Forelimb muscle (tissue), 1 donor: ENCODE data around the gene ZNF451. TPM values are rescaled to one million over a fixed set of nuclear protein-coding genes. Genes with fewer than 3 reads are reported as not detected.

Experiments used
- DNase-seq: peaks from one replicate; pipeline ENCODE4 v3.0.0-alpha.2; 2013; ENCODE audit warnings: low read depth
- polyA plus RNA-seq: library from polyadenylated mRNA; unstranded; fragments of 120-200 nt; gene quantifications from one replicate; pipeline ENCODE4 v1.2.1, GENCODE V29; 2013; ENCODE audit not compliant: insufficient read length

ZNF451 gene
- polyA plus RNA-seq, 1 donor, result 23.8 TPM

GRCh38 chr6:57207872-57208271, 117.9 kb downstream of the ZNF451 start:
- DNase-seq, result no peak

- DNase-seq, result no peak
Measured at GRCh38 chr6:57209030-57209429, 119.0 kb downstream of the ZNF451 start.

- DNase-seq, result no peak
Measured at GRCh38 chr6:57210060-57210459, 120.1 kb downstream of the ZNF451 start.

DNA sequence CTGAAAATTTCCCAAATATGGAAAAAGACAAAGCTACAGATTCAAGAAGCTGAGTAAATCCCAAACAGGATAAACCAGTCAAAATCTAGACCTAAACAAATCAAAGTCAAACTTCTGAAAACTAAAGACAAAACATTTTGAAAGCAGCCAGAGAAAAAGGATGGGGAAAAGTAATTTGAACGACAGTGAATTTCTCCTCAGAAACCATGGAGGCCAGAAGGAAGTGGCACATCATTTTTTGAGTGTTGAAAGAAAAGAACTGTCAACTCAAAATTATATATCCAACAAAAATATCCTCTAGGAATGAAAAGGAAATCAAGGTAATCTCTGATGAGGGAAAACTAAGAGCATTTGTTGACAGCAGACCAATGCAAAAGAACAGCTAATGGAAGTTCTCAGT, 125.3 kb downstream of the ZNF451 start:
- no peak for DNase-seq

DNA sequence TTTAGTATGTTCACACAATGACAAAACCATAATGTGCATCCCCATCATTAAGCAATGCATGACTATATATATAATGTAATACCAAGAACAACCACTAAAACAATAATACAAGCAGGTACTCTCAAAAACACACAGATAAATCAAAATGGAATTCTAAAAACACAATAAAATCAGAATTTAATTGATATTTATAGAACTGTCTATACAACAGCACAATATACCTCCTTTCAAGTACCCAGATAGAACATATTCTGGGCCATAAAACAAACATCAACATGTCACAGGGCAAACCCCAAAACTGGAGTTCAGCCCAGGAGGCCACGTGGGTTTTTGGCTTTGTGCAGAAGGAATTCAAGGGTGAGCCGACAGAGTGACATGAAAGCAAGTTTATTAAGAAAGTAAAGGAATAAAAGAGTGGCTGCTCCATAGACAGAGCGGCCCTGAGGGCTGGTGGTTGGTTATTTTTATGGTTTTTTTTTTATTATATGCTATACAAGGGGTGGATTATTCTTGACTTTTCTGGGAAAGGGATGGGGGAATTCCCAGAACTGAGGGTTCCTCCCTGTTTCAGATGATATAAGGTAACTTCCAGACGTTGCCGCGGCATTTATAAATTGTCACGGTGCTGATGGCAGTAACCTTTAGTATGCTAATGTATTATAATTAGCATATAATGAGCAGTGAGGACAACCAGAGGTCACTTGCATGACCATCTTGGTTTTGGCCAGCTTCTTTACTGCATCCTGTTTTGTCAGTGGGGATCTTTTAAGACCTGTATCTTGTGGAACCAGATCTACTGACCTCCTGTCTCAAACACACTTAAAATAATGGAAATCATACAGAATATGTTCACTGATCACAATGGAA, 126.5 kb downstream of the ZNF451 start:
- DNase-seq, result no peak

DNA sequence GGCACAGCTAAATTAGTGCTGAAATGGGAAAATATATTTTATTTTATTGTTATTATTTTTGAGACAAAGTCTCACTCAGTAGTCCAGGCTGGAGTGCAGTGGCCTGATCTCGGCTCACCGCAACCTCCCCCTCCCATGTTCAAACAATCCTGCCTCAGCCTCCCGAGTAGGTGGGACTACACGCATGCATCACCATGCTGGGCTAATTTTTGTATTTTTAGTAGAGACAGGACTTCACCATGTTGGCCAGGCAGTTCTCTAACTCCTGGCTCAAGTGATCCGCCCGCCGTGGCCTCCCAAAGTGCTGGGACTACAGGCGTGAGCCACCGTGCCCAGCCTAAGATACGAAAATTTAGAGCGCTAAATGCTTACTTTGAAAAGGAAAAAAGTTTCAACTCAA, 127.3 kb downstream of the ZNF451 start:
- DNase-seq, result no peak

Other genes starting within 250 kb of the ZNF451 start
- 0.77 TPM for gene BEND6, start 135.1 kb upstream of the ZNF451 start, polyA plus RNA-seq
- gene KIAA1586, start 43.5 kb upstream of the ZNF451 start, polyA plus RNA-seq, result 12.7 TPM
- 11.0 TPM for gene BAG2, start 82.1 kb downstream of the ZNF451 start, polyA plus RNA-seq
- 11.2 TPM for gene RAB23, start 132.1 kb downstream of the ZNF451 start, polyA plus RNA-seq
- 6.3 TPM for gene PRIM2, start 227.4 kb downstream of the ZNF451 start, polyA plus RNA-seq